Measurements from ENCODE around the gene RGS6. TPM values are rescaled to one million over a fixed set of nuclear protein-coding genes. Genes with fewer than 3 reads are reported as not detected.
"Not testable (repeated sequence)": the region's sequence is repeated elsewhere in the genome, so short reads cannot be mapped to it uniquely, and the experiment has no call there.

Gene RGS6
- 0.10 TPM for polyA plus RNA-seq (2013, experiment 1 of 2; ENCODE audit: insufficient read length)
- polyA plus RNA-seq (2013, experiment 2 of 2; ENCODE audit: insufficient read length), result not detected

- peak; percentile 1 for DNase-seq
These were observed at the start of gene RGS6 for GRCh38 chr14:71932229-71932981. Gene RGS6 (plus strand): TSS chr14:71932429.

GRCh38 chr14:71883094-71883493 lies 49.1 kb upstream of the RGS6 start:
- DNase-seq, result no peak

- no peak for DNase-seq
These were observed 46.9 kb upstream of the RGS6 start for GRCh38 chr14:71885301-71885700.

- DNase-seq, result not testable (repeated sequence)
These were observed 44.4 kb upstream of the RGS6 start for GRCh38 chr14:71887802-71888201.

- no peak for DNase-seq
These were observed 41.7 kb upstream of the RGS6 start for GRCh38 chr14:71890541-71890940.

- DNase-seq, result no peak
These were observed 41.0 kb upstream of the RGS6 start for GRCh38 chr14:71891185-71891584.

- no peak for DNase-seq
These were observed 40.3 kb upstream of the RGS6 start for GRCh38 chr14:71891970-71892369.

- DNase-seq, result no peak
These were observed 27.2 kb upstream of the RGS6 start for GRCh38 chr14:71905031-71905430.

- no peak for DNase-seq
These were observed 26.4 kb upstream of the RGS6 start for GRCh38 chr14:71905860-71906259.

- no peak for DNase-seq
These were observed 24.3 kb upstream of the RGS6 start for GRCh38 chr14:71907793-71908515.

GRCh38 chr14:71911669-71912068 lies 20.6 kb upstream of the RGS6 start:
- no peak for DNase-seq

- DNase-seq, result no peak
These were observed 18.9 kb upstream of the RGS6 start for GRCh38 chr14:71913342-71913741.

GRCh38 chr14:71918955-71919354 lies 13.3 kb upstream of the RGS6 start:
- no peak for DNase-seq

GRCh38 chr14:71923513-71923912 lies 8.7 kb upstream of the RGS6 start:
- no peak for DNase-seq

- no peak for DNase-seq
These were observed 569 bp upstream of the RGS6 start for GRCh38 chr14:71931492-71932228.

GRCh38 chr14:71933001-71933587 lies 865 bp downstream of the RGS6 start:
- no peak for DNase-seq

GRCh38 chr14:71938273-71938672 lies 6.0 kb downstream of the RGS6 start:
- DNase-seq, result not testable (repeated sequence)

GRCh38 chr14:71939344-71939743 lies 7.1 kb downstream of the RGS6 start:
- DNase-seq, result not testable (repeated sequence)

GRCh38 chr14:71940500-71940899 lies 8.3 kb downstream of the RGS6 start:
- DNase-seq, result not testable (repeated sequence)

- not testable (repeated sequence) for DNase-seq
These were observed 9.4 kb downstream of the RGS6 start for GRCh38 chr14:71941616-71942015.

GRCh38 chr14:71942904-71943694 lies 10.9 kb downstream of the RGS6 start:
- DNase-seq, result no peak

GRCh38 chr14:71943695-71944018 lies 11.4 kb downstream of the RGS6 start:
- no peak for DNase-seq

Data from fibroblast of skin of abdomen (primary cell).